Measurements from ENCODE around the gene SCG2.
A peak's percentile ranks its signal among the peaks of the same experiment; 100 is the strongest.

Gene SCG2

GRCh38 chr2:223554923-223555322 lies 47.2 kb downstream of the SCG2 start:
- Histone ChIP-seq H4K8ac (ENCODE audit: low read depth, low read length) (no peak overlapping the region), H2AFZ (ENCODE audit: insufficient read depth, low read length, poor library complexity) (no peak overlapping the region), H2BK12ac (ENCODE audit: low read length) (no peak overlapping the region), H3K79me2 (ENCODE audit: control insufficient read depth, insufficient read depth, low read length, poor library complexity) (no peaks in the 10 kb centered on the region), H3K14ac (ENCODE audit: low read length) (no peak overlapping the region), H3K4me1 (ENCODE audit: control insufficient read depth in 1 of 2, insufficient read depth in 2 of 2, low read length in 2 of 2) (peaks cover 0 to 3% of the 10 kb centered on the region in 2 experiments), H4K91ac (ENCODE audit: low read depth, low read length) (no peak overlapping the region), H3K4me2 (ENCODE audit: low read length) (no peak overlapping the region), H3K36me3 (ENCODE audit: control insufficient read depth in 1 of 2, insufficient read depth in 2 of 2, low read length in 2 of 2) (no peaks in the 10 kb centered on the region), H3K4ac (ENCODE audit: low read depth, low read length) (no peak overlapping the region), H2AK5ac (ENCODE audit: low read length) (no peak overlapping the region), H3K18ac (ENCODE audit: low read length) (no peak overlapping the region), H2BK5ac (ENCODE audit: low read depth, low read length, poor library complexity) (no peak overlapping the region), H3K9ac (ENCODE audit: low read length) (no peak overlapping the region), H3K79me1 (ENCODE audit: low read length) (peaks cover 2% of the 10 kb centered on the region), H3K4me3 (ENCODE audit: low read depth, low read length) (no peak overlapping the region), H4K12ac (ENCODE audit: low read depth, low read length) (no peak overlapping the region), H3K23ac (ENCODE audit: low read length) (no peak overlapping the region), H2BK120ac (ENCODE audit: insufficient read depth, low read length, poor library complexity) (no peak overlapping the region), H3K27ac (ENCODE audit: low read depth, low read length) (no peak overlapping the region), H3K27me3 (ENCODE audit: insufficient read depth, low read length) (no peaks in the 10 kb centered on the region), H3K9me3 (ENCODE audit: insufficient read depth, low read depth, low read length) (no peaks in the 10 kb centered on the region)
- no CpG with 5 or more reads among the region's 3 CpGs for WGBS (ENCODE audit: extremely low coverage, insufficient coverage, insufficient read length)
- no peak for DNase-seq

- no peak overlapping the region for H3K14ac ChIP-seq (ENCODE audit: low read length)
- no peak overlapping the region for H2BK12ac ChIP-seq (ENCODE audit: low read length)
- no peak overlapping the region for H3K4ac ChIP-seq (ENCODE audit: low read depth, low read length)
- peaks cover 7 to 8% of the 10 kb centered on the region in 2 experiments for H3K4me1 ChIP-seq (ENCODE audit: control insufficient read depth in 1 of 2, insufficient read depth in 2 of 2, low read length in 2 of 2)
- H3K23ac ChIP-seq (ENCODE audit: low read length) = no peak overlapping the region
- no peak overlapping the region for H3K18ac ChIP-seq (ENCODE audit: low read length)
- H3K4me2 ChIP-seq (ENCODE audit: low read length) = peak overlapping the region; percentile 24
- no peak overlapping the region for H4K12ac ChIP-seq (ENCODE audit: low read depth, low read length)
- no peak overlapping the region for H3K4me3 ChIP-seq (ENCODE audit: low read depth, low read length)
- no peak overlapping the region for H4K8ac ChIP-seq (ENCODE audit: low read depth, low read length)
- H3K27me3 ChIP-seq (ENCODE audit: insufficient read depth, low read length) = no peaks in the 10 kb centered on the region
- H3K27ac ChIP-seq (ENCODE audit: low read depth, low read length) = no peak overlapping the region
- no peak overlapping the region for H2BK5ac ChIP-seq (ENCODE audit: low read depth, low read length, poor library complexity)
- H4K91ac ChIP-seq (ENCODE audit: low read depth, low read length) = peak overlapping the region; percentile 47
- WGBS (ENCODE audit: extremely low coverage, insufficient coverage, insufficient read length) = no CpG with 5 or more reads among the region's 8 CpGs
- peaks cover 2% of the 10 kb centered on the region for H3K79me1 ChIP-seq (ENCODE audit: low read length)
- no peaks in the 10 kb centered on the region for H3K36me3 ChIP-seq (ENCODE audit: control insufficient read depth in 1 of 2, insufficient read depth in 2 of 2, low read length in 2 of 2)
- H3K9ac ChIP-seq (ENCODE audit: low read length) = no peak overlapping the region
- no peak overlapping the region for H2BK120ac ChIP-seq (ENCODE audit: insufficient read depth, low read length, poor library complexity)
- peak; percentile 90 to 99 for DNase-seq
- no peak overlapping the region for H2AFZ ChIP-seq (ENCODE audit: insufficient read depth, low read length, poor library complexity)
- no peaks in the 10 kb centered on the region for H3K79me2 ChIP-seq (ENCODE audit: control insufficient read depth, insufficient read depth, low read length, poor library complexity)
- no peak overlapping the region for H2AK5ac ChIP-seq (ENCODE audit: low read length)
- H3K9me3 ChIP-seq (ENCODE audit: insufficient read depth, low read depth, low read length) = no peaks in the 10 kb centered on the region
Observed at GRCh38 chr2:223549215-223549614, 52.9 kb downstream of the SCG2 start.

GRCh38 chr2:223548194-223548593 lies 54.0 kb downstream of the SCG2 start:
- Histone ChIP-seq H3K9me3 (ENCODE audit: insufficient read depth, low read depth, low read length) (no peaks in the 10 kb centered on the region), H2AFZ (ENCODE audit: insufficient read depth, low read length, poor library complexity) (no peak overlapping the region), H2BK12ac (ENCODE audit: low read length) (no peak overlapping the region), H4K8ac (ENCODE audit: low read depth, low read length) (no peak overlapping the region), H3K4me2 (ENCODE audit: low read length) (no peak overlapping the region), H3K4me3 (ENCODE audit: low read depth, low read length) (no peak overlapping the region), H3K23ac (ENCODE audit: low read length) (no peak overlapping the region), H2BK5ac (ENCODE audit: low read depth, low read length, poor library complexity) (no peak overlapping the region), H2AK5ac (ENCODE audit: low read length) (no peak overlapping the region), H3K79me2 (ENCODE audit: control insufficient read depth, insufficient read depth, low read length, poor library complexity) (no peaks in the 10 kb centered on the region), H3K27ac (ENCODE audit: low read depth, low read length) (no peak overlapping the region), H4K12ac (ENCODE audit: low read depth, low read length) (no peak overlapping the region), H3K14ac (ENCODE audit: low read length) (no peak overlapping the region), H3K4ac (ENCODE audit: low read depth, low read length) (no peak overlapping the region), H3K36me3 (ENCODE audit: control insufficient read depth in 1 of 2, insufficient read depth in 2 of 2, low read length in 2 of 2) (no peaks in the 10 kb centered on the region), H3K9ac (ENCODE audit: low read length) (no peak overlapping the region), H2BK120ac (ENCODE audit: insufficient read depth, low read length, poor library complexity) (no peak overlapping the region), H3K18ac (ENCODE audit: low read length) (no peak overlapping the region), H3K4me1 (ENCODE audit: control insufficient read depth in 1 of 2, insufficient read depth in 2 of 2, low read length in 2 of 2) (peaks cover 7 to 8% of the 10 kb centered on the region in 2 experiments), H3K79me1 (ENCODE audit: low read length) (peaks cover 2% of the 10 kb centered on the region), H3K27me3 (ENCODE audit: insufficient read depth, low read length) (no peaks in the 10 kb centered on the region), H4K91ac (ENCODE audit: low read depth, low read length) (no peak overlapping the region)
- peak; percentile 55 to 80 for DNase-seq
- WGBS (ENCODE audit: extremely low coverage, insufficient coverage, insufficient read length) = no CpG with 5 or more reads among the region's 5 CpGs

Measured in trophoblast cell (in vitro differentiated cells and primary cell).